ENCODE results near the gene SLC2A2.

SLC2A2 gene

DNA sequence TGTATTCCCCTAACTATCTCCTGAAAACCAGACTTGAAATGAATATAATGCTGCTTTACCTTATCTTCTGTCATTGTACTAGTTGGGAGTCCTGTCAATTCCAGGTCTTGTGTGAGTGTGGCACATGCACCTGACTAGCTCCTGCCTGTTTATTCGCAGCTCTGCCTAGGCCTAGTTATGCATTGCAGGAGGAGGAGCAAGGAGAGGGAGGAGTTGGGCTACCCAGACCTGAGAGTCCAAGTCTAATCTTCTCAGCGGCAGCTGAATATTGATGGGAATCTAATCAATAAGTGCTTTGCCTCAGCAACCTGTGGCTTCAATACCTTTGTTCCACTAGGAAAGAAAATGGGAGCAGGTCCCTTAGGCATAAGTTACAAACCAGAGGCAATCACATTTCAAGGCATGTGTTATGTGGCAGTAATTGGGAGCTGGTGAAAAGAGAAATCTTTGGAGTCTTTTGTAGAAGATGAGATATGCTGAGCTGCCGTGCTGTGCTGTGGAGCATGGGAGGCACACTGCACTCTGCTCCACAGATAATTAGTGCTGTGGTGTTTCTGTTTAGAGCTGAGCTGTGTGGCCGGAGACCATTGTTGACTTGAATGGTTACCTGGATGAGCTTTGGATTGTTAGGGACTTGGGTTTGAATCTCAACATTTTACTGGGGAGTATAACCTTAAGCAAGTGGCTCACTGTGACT lies at the start of gene SLC2A2:
Gene SLC2A2, minus strand, starts transcription at position 124 of the 697 bp plus-strand sequence. Its CDS starts 50 bp downstream, at position 74.
- DNase-seq, result no peak

DNA sequence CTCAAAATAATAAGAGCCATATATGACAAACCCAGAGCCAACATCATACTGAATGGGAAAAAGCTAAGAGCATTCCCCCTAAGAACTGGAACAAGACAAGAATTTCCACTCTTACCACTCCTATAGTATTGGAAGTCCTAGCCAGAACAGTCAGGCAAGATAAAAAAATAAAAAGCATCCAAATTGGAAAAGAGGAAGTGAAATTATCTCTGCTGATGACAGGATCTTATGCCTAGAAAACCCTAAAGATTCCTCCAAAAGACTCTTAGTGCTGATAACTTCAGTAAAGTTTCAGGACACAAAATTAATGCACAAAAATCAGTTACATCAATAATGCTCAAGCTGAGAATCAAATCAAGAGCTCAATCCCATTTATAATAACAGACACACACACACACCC lies 45.9 kb upstream of the SLC2A2 start:
- DNase-seq, result no peak

DNA sequence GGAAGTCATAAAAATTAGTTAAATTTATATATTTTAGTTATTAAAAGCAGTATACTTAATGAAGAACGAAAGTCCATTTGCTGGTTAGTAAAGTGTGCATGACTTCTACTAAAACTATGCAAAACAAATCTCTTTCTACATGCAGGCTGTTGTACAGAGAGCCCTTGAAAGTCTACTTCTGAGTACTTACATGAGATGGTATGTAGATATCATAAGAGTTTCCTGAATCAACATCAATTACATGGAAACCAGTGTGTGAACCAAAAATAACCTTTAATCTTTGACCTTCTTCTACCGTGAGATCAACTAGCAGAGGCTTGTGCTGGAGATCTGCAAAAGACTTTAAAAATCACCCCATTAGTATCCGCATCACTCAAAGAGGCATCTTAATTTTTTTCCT lies 42.1 kb upstream of the SLC2A2 start:
- no peak for DNase-seq

DNA sequence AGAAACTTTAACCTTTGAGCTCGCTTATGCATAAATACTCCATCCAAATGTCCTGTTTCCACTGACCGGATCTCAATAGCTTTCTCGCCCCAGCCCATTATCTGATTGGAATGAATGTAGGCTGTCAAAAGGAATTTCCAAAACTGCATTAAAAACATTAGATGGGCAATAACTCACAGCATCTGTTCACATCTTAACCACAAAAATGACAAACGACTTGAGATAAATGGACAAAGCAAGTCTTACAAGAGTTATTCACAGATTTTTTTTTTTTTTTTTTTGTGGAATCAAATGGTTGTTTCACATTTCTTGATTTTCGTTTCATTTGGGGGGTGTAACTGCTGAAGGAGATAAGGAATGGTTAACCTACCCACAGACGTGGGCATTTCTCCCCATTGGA lies 39.7 kb upstream of the SLC2A2 start:
- no peak for DNase-seq

DNA sequence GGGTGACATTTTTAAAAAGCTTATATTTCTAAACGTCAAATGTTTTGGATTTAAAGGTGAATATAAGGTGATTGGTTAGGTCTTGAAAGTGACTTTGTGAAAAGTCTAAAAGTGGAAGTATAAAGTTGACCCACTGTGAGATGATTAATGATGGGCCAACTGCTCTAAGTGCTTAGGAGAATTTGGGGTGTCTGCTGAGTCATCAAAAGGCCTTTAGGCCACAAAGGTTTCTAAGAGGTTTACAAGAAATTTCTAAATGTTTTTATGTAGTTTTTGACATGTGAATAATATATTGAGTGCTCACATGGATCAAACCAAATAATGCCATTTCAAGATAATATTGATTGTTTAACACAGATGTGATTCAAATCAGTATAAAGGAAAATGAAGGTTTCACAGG lies 39.2 kb upstream of the SLC2A2 start:
- DNase-seq, result no peak

DNA sequence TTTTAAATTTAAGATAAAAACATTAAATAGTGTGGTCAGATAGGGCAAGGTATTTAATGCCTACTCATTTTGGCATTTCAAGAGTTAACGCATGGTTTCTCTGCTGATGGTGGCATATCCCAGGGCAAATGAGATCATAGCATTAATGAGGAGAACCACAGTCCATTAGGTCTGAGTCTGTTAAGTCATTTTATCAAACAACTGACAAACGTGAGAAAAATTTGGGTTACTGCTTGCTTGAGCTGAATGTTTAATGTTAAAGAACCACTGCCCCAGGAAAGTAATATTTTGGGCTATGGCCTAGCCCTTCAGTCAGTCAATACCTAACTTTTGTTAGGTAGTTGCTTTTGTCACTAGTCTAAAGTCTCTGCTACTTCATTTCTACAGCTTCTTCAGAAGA lies 37.9 kb upstream of the SLC2A2 start:
- DNase-seq, result no peak

DNA sequence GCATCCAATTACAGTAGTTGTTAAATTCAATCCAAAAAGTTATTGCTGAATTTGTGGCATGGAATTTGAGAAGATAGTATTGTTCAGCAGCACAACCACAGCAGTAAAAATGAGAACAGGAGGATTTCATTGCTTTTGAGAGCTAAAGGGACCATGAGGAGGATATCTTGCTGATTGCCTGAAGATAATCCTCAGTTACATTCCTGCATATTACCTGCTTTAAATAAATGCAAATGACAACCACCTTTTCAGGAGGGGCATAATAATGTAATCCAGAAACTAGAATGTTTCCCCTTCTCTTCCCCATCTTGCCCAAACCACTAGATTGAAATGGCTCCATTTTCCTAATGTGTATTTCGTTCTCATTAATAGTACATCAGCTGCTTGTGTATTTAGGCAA lies 35.2 kb upstream of the SLC2A2 start:
- DNase-seq, result no peak

DNA sequence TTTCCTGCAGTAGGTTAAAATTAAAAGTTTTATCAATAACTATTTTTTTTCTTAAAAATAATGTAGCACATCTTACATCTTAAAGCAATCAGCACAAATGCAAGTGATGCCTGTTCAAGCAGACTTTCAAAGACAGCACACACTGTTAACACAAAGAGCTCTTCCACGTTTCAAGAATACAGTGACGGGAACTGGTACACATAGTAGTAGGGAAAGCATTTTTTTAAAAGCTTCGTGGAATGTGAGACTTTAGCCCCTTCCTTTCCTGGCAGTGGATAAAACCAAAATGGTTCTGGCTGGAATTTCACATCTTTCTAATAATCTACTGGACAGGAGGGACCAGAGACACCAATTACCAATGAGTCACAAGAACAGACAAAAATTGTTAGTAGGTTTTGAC lies 33.5 kb upstream of the SLC2A2 start:
- DNase-seq, result no peak

DNA sequence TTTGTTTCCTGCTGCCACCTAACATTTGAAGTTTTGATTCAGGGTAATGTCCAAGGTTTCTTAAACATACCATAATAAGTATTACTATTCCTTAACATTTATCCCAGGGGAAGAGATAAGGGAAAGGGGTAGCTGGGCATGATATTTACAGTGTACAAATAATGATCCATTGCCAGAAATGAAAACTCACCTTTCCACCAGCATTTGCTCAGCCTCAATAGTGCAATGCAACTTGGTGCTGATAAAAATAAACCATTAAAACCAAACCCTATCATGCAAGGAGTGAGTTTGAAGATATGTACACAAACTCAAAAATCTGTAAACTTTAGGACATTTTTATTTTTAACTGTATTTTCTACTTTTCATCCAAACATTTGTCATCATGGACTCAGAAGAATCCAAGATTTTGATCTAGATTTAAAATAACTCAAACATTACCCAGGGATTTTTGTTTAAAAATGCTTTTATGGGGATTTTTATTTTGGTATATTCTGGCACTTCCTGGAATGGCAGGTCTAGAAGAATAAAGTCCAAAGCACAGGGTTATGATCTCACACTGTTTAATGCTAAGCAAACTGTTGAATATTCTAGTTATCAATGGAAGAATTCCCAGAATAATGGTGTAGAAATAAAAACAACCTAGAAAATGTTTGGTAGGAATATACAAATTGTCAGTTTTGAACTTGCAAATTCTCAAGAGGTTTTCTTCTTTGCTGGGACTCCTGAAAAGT lies 32.5 kb upstream of the SLC2A2 start:
- DNase-seq, result no peak

DNA sequence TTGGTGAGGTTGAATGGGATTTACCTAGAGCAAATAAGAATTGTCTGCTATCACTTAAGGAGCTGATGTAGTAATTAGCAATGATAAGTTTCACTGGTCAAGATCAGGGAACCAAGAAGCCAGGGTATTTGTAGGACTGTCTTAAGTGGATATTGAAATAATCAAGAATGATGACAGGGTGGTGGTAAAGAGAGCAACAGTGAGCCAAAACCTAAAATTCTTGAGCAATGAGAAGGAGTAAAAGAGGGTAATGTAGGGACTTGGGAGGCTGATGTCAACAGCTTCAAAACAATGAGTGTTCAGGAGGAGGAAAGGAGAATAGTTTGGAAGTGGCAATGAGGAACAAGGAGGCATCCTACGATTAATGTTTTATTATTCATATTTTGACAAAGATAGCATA lies 31.5 kb upstream of the SLC2A2 start:
- no peak for DNase-seq

DNA sequence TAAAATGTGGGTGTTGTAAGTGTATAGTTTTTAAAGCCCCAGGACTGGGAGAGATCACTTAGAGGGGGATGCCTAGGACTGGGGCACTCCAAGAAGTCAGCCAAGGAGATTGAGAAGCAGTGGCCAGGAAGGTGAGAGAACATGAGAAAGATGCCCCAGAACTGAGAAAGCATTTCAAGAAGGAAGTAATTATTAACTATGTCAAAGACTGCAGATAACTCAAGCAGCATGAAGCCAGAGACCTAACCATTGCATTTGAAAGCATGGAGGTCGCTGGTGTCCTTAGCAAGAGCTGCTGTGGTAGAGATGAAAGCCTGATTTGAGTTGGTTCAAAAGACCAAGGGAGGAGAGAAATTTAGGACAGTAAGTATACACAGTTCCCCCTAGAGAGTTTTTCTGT lies 30.6 kb upstream of the SLC2A2 start:
- DNase-seq, result no peak

DNA sequence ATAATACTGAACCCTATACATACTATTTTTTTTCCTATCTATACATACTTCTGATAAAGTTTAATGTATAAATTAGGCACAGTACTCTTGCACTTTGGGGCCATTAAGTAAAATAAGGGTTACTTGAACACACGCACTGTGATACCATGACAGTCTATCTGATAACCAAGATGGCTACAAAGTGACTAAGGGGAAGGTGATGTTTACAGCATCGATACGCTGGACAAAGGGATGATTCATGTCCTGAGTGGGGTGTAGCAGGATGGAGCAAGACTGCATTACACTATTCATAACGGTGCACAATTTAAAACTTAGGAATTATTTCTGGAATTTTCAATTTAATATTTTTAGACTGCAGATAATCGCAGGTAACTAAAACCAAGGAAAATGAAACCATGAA lies 30.0 kb upstream of the SLC2A2 start:
- DNase-seq, result no peak

DNA sequence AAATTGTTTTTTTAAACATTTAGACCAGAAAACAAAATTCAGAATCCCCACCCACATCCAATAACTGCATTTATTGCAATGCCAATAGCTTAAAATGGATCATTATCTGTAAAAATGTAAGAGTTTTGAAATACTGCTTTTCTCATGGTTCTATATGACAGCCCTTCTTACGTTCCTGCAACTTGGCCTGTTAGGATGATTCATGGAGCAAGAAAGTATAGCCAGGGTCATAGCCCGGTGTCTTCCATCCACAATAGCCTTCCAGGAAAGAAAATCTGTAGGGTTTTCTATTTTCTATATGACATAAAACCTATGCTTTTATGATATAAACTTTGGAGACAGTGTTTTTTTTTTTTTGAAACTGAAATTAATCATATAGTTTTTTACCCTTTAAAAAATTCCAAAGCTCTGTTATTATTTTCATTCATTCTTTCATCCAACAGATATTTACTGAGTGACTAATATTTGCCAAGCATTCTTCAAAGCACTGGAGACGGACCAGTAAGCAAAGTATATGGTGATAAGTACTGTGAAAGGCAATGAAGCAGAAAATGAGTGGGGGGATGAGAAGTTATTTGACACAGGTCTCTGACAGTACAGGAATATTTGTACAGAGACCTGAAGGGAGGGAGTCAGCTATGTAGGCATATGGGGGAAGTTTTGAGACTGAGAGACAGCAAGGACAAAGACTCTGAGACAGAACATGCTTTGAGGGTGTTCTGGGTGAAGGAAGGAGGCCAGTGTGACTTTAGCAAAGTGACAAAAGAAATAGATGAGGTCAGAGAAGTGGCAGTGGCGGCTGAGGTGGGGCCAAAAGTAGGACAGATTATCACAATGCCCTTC lies 29.0 kb upstream of the SLC2A2 start:
- DNase-seq, result no peak

DNA sequence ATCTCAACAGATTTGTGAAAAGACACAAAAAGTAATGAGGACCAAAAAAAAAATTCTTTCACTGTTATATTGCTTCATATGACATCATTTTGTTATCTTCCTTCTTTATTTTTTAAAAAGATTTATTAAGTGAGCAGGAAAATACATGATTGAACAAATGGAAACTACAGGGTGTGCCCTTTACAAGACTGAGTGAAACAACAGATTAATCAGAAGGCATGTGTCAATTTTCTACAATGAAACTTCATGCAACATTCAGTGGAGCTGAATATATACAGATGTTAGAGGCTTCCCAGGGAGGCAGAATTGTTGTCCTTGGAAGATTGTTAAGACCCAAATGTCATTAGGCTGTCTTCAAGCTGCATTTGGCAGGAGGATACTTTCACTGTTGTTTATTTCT lies 28.4 kb upstream of the SLC2A2 start:
- DNase-seq, result no peak

DNA sequence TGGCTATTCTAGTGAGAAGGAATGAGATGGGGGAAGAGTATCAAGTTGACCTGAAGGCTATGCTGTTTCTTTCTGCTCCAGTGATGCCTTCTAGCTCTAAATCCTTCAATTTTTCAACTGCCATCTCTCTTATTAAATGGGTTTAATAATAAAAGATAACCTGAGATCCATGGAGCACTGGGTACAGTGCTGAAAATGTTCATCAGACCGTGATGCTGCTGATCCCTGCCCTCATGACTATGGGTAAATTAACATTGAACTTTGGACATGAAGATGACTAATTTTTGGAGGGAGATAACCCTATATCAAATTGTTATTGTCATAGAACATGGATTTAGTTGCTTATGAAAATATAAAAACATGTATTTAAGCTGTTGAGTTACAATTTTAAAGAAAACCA lies 27.7 kb upstream of the SLC2A2 start:
- DNase-seq, result no peak

DNA sequence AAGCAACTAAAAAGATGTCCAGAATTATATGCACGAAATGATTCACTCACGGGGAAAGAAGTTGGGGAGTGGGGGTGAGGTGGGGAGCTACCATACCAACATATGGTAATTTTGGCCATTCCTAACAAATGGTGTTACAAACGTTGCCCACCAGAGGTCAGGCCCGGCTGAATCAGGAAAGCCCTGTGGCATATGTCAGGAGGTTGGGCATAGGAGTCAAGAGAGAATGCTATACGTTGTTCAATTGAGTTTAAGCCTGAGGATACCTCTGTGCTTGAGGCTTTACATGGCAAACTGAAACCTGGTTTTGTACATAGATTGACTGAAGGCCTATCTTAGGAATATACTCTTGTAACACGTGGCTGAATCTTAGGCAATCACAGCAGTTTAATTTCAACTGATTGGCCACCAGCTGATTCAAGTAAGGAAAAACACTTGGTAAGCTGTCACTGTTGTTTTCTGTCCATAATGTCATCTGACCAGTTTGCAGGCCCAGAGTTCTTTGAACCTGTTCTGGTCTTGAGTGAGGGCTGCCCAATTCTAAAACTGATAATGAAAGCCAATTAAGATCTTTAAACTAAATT lies 23.4 kb upstream of the SLC2A2 start:
- peak; percentile 38 for DNase-seq

DNA sequence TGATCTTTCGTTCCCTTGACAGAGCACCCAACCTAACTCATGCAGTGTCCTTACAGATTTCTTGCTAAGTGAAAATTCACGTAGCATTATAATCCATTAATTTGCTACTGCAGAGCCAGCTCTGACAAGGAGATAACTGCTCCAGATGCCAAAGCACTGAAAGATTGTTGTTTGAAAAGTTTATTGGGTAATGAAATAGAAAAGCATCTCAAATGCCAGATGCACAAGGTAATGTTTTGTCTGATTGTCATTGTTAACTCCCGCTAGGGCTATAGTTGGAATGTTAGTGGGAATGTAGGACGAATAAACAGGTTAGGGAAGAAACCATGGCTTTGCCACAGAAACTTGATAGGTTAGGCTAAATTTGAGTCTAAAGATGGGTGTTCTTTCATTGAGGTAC lies 20.2 kb upstream of the SLC2A2 start:
- DNase-seq, result no peak

DNA sequence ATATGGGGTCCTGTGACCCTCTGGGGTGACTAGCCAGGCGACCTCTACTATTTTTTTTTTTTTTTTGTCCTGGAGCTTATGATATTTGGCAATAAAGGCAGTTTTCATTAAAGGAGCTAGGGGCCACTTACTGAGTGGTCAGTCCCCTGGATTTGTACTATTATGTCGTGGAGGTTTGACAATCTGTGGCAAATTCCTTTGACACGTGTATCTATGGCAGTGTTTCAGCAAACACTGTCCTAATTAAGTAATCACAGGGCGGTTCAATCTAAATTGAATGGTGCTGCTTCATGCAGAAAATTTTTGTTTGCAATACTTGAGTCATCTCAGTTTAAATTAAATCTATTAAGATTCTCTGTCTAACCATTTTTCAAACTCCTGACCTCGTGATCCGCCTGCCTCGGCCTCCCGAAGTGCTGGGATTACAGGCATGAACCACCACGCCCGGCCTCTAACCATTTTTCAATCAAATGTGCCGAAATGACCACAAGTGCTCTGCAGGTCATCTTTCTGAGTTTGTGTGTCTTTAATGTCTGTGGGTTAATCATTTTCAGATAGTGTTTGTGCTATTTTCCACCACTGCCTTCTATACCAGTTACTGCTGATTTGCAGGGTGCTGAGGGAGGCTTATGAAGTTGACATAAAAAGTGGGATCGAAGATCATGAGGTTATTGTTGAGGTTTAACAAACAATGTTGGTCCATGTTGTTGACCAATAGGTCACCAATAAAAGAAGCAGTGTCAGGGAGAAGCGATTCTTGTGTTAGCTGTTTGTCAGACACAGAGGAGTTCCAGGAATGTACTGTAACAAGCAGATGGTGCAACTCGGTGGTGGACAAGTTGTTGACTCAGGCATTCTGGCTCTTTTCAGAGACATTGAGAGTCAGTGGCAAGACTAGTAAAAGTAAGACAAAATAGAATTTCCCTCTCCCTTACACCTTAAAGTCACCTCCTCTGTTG lies 18.6 kb upstream of the SLC2A2 start:
- DNase-seq, result no peak

DNA sequence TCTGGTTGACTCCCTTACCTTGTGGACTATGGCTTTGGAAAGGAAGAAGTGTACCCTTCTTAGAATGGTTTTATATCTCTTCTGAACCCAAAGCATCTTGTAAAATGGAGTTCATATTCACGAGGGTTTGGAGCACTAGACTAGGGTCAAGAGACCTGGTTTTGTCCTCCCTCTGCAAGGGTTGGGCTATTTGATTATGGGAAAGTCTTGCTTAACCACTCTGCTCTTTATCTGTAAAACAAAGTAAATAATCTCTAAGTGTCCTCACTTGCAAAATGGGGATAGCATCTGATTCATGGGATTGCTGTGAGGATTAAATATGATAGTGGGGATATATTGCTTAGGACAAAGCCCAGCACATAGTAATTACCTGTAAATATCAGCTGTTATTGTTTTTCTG lies 17.9 kb upstream of the SLC2A2 start:
- no peak for DNase-seq

DNA sequence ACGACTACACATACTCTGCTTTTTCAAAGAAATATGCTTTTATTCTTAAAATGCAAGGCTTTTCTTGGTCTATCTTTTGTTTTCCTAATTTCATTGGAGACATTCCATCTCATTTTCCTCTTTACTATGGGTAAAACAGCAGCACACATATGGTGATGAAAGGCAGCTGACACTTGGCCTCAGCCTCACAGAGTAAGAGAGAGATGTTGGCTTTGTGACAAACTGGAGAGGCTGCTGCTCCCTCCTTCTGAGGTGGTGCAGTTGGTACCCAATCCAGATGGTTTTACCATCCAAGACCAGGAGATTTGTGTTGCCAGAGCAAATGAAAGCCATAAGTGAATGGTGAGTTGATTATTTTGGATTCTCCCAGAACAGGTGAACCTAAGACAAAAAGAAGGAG lies 13.2 kb upstream of the SLC2A2 start:
- no peak for DNase-seq

DNA sequence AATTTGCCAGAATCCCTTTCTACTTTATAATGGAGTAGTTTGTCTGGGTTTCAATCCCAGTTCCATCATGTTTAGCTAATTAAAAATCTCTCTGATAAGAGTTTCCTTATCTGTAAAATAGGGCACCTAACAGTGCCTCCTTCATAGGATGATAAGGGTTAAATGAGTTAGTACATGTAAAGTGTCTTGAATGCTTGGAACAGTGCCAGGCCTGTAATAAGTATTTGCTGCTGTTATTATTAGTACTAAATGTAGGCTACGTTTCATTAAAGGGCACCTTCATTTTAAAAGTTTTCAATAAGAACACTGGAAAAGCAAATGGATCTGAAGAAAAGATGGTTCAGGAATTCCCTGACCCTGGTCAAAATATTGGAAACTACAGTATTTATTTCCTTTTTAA lies 11.8 kb upstream of the SLC2A2 start:
- no peak for DNase-seq

DNA sequence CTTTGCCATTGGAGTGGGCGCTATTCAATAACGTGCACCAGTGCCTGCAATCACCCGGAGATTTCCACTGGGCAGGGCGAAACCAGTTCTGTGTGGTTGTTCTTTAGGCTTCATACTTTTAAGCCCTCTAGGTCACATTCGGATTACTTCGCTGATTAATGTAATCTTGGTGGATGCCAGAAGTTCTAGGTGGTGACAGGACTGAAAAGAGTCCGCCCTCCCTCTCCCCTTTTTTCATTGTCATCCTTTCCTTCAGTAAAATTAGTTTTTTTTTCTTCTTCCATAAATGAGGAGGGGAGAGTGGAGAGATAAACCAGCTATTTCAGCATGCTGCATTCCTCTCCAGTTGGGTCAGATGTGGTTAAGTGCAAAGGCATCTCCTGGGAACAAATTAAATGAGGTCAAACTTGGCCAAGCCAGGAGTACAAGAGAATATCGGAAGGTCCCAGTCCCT lies 2.3 kb upstream of the SLC2A2 start:
- DNase-seq, result no peak

All from CD4-positive, alpha-beta T cell treated with Interleukin-21 for 1 hour (primary cell).